Measurements from ENCODE around the gene GFER. TPM values are rescaled to one million over a fixed set of nuclear protein-coding genes. Genes with fewer than 3 reads are reported as not detected.

The GFER gene
- total and polyA plus RNA-seq, 9 of the 15 experiments (the other 6 are each of a cell fraction or from before 2014, with no cell fraction given), result 4.3 to 53.7 (median 19.8) TPM

DNA sequence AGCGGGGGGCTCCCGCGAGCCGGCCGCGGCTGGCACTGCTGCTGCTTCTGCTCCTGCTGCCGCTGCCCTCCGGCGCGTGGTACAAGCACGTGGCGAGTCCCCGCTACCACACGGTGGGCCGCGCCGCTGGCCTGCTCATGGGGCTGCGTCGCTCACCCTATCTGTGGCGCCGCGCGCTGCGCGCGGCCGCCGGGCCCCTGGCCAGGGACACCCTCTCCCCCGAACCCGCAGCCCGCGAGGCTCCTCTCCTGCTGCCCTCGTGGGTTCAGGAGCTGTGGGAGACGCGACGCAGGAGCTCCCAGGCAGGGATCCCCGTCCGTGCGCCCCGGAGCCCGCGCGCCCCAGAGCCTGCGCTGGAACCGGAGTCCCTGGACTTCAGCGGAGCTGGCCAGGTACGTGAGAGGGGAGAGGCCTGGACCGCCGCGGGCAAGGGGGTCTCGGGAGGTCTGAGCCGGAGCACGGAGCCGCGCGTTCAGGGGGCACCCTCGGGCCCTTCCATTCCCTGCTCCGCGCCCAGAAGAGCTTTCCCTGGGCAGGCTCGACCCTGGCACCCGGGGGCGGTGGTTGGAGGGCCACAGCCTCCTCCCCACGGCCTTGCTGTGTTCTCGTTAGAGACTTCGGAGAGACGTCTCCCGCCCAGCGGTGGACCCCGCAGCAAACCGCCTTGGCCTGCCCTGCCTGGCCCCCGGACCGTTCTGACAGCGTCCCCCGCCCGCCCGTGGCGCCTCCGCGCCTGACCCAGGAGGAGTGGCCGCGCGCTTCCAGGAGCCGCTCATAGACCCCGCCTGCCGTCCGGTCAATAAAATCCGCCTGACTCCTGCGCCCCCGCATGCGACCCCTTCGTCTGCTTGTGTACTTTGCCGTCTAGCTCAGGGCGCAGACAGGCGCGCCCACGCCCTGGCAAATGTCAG, 36.2 kb downstream of the GFER start:
- peaks cover 16 to 64% of the 10 kb centered on the region in 2 experiments; a peak in 4 of 5 replicates for H3K4me1 ChIP-seq (replicated peaks in 1 of 2; ENCODE audit: control insufficient read depth in 2 of 2, insufficient read depth in 2 of 2, low read length in 2 of 2)
- no peaks in the 10 kb centered on the region for H3K9me1 ChIP-seq (ENCODE audit: control insufficient read depth, insufficient read depth, low read length)
- H3K36me3 ChIP-seq (ENCODE audit: control insufficient read depth, insufficient read depth, low read length), result no peaks in the 10 kb centered on the region
- no peaks in the 10 kb centered on the region for H3K79me2 ChIP-seq (ENCODE audit: control insufficient read depth, insufficient read depth, low read length)
- no peaks in the 10 kb centered on the region for H3K9me3 ChIP-seq (replicated peaks; ENCODE audit: control insufficient read depth, insufficient read depth, low read depth, low read length)
- H3K4me3 ChIP-seq, result peak overlapping the region; percentile 11
- peak overlapping the region in 1 of 2 experiments; percentile 77; a peak in 2 of 4 replicates for H3K9ac ChIP-seq (ENCODE audit: insufficient read depth in 1 of 2, low read depth in 2 of 2, low read length in 2 of 2)
- POLR2A ChIA-PET, result interaction anchor here (0.6 to 1.0 kb wide), 5 partner anchors 17 to 134 kb away, joined by 3 to 4 read pairs (median 3); partner anchors contain the start of gene RPS2
- no peaks in the 10 kb centered on the region for H3K27me3 ChIP-seq (ENCODE audit: control insufficient read depth in 2 of 2, insufficient read depth in 2 of 2, low read length in 2 of 2)
- no TSS peak for BruUV-seq (replicated peaks)
- no peak overlapping the region for H3K27ac ChIP-seq (ENCODE audit: extremely low read depth, low read depth, low read length)
- ATAC-seq, result 0 out of 3 replicates have a peak, but pooled peaks have one; percentile 7
- CTCF ChIA-PET (ENCODE audit: low intra/inter-chr PET ratio), result no interaction called here
- peak; percentile 32 to 54 (median 48) for DNase-seq (ENCODE audit: extremely low read depth in 1 of 4, low spot score in 3 of 4)
- peak overlapping the region; percentile 62; the same call in 1 of the 2 replicates for H2AFZ ChIP-seq (ENCODE audit: low read depth, low read length)
- no peaks in the 10 kb centered on the region for H4K20me1 ChIP-seq (replicated peaks; ENCODE audit: control insufficient read depth, insufficient read depth, low read length)
- intact Hi-C loops (cut with micrococcal nuclease), result loop anchor here (5.0 kb wide), 1 partner anchor 247 kb away; the partner anchor contains the start of gene RNPS1
- in situ Hi-C loops (cut with MboI), result loop anchor here (5.0 kb wide), 1 partner anchor 122 kb away; no protein-coding TSS in a partner anchor
- WGBS (ENCODE audit: insufficient coverage, low coverage, missing lambda C conversion rate), result 36% methylated on average over 53 of the region's 96 CpGs
- no peak for FAIRE-seq
- H3K4me2 ChIP-seq (ENCODE audit: insufficient read depth, low read length), result no peak overlapping the region
- TF ChIP-seq ZFX (CRISPR knock-in tag; IDR thresholded peaks at IDR 0.05) (peak; percentile 28; the same call in 1 of the 2 replicates), ZNF79 (CRISPR knock-in tag; IDR thresholded peaks at IDR 0.05; ENCODE audit: low read depth) (no peak), IFI16 (CRISPR knock-in tag; IDR thresholded peaks at IDR 0.05) (no peak), EGR1 (conservative IDR thresholded peaks at IDR 0.05) (peak; percentile 62), PCBP1 (IDR thresholded peaks at IDR 0.05; ENCODE audit: low read depth, low read length, poor library complexity, severe bottlenecking) (peak; percentile 58), L3MBTL2 (IDR thresholded peaks at IDR 0.05) (peak; percentile 40; the same call in 1 of the 2 replicates), ZBTB7A (IDR thresholded peaks at IDR 0.05; ENCODE audit: borderline replicate concordance, control insufficient read depth, low read depth, low read length) (peak; percentile 74; the same call in 1 of the 2 replicates), FOXA3 (CRISPR knock-in tag; conservative IDR thresholded peaks at IDR 0.05 in 1 of 2, IDR thresholded peaks at IDR 0.05 in 1 of 2) (no peak)
- TF ChIP-seq, protein P1, sequence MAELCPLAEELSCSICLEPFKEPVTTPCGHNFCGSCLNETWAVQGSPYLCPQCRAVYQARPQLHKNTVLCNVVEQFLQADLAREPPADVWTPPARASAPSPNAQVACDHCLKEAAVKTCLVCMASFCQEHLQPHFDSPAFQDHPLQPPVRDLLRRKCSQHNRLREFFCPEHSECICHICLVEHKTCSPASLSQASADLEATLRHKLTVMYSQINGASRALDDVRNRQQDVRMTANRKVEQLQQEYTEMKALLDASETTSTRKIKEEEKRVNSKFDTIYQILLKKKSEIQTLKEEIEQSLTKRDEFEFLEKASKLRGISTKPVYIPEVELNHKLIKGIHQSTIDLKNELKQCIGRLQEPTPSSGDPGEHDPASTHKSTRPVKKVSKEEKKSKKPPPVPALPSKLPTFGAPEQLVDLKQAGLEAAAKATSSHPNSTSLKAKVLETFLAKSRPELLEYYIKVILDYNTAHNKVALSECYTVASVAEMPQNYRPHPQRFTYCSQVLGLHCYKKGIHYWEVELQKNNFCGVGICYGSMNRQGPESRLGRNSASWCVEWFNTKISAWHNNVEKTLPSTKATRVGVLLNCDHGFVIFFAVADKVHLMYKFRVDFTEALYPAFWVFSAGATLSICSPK (IDR thresholded peaks at IDR 0.05; ENCODE audit: borderline replicate concordance), result no peak
- TF ChIP-seq, protein P2, sequence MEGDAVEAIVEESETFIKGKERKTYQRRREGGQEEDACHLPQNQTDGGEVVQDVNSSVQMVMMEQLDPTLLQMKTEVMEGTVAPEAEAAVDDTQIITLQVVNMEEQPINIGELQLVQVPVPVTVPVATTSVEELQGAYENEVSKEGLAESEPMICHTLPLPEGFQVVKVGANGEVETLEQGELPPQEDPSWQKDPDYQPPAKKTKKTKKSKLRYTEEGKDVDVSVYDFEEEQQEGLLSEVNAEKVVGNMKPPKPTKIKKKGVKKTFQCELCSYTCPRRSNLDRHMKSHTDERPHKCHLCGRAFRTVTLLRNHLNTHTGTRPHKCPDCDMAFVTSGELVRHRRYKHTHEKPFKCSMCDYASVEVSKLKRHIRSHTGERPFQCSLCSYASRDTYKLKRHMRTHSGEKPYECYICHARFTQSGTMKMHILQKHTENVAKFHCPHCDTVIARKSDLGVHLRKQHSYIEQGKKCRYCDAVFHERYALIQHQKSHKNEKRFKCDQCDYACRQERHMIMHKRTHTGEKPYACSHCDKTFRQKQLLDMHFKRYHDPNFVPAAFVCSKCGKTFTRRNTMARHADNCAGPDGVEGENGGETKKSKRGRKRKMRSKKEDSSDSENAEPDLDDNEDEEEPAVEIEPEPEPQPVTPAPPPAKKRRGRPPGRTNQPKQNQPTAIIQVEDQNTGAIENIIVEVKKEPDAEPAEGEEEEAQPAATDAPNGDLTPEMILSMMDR (IDR thresholded peaks at IDR 0.05 in 2 of 3, conservative IDR thresholded peaks at IDR 0.05 in 1 of 3; ENCODE audit: insufficient read depth in 2 of 3, low read depth in 1 of 3, low read length in 3 of 3), result 0 out of 6 replicates have a peak, but pooled peaks of 1 of the 3 experiments have one; percentile 12
- TF ChIP-seq, protein P3, sequence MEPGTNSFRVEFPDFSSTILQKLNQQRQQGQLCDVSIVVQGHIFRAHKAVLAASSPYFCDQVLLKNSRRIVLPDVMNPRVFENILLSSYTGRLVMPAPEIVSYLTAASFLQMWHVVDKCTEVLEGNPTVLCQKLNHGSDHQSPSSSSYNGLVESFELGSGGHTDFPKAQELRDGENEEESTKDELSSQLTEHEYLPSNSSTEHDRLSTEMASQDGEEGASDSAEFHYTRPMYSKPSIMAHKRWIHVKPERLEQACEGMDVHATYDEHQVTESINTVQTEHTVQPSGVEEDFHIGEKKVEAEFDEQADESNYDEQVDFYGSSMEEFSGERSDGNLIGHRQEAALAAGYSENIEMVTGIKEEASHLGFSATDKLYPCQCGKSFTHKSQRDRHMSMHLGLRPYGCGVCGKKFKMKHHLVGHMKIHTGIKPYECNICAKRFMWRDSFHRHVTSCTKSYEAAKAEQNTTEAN (CRISPR knock-in tag; IDR thresholded peaks at IDR 0.05), result no peak
- TF ChIP-seq, protein P4, sequence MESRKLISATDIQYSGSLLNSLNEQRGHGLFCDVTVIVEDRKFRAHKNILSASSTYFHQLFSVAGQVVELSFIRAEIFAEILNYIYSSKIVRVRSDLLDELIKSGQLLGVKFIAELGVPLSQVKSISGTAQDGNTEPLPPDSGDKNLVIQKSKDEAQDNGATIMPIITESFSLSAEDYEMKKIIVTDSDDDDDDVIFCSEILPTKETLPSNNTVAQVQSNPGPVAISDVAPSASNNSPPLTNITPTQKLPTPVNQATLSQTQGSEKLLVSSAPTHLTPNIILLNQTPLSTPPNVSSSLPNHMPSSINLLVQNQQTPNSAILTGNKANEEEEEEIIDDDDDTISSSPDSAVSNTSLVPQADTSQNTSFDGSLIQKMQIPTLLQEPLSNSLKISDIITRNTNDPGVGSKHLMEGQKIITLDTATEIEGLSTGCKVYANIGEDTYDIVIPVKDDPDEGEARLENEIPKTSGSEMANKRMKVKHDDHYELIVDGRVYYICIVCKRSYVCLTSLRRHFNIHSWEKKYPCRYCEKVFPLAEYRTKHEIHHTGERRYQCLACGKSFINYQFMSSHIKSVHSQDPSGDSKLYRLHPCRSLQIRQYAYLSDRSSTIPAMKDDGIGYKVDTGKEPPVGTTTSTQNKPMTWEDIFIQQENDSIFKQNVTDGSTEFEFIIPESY (CRISPR knock-in tag; IDR thresholded peaks at IDR 0.05), result peak; percentile 99
